IMR-90 (cell line): Measurements from ENCODE around the gene ACSL1. TPM values are rescaled to one million over a fixed set of nuclear protein-coding genes. Genes with fewer than 3 reads are reported as not detected.

ENCODE experiments used
- ATAC-seq: fragments of 200-7000 bp; cut with Tn5 transposase; 2 replicates; pipeline ENCODE4 v1.9.1; 2020; ENCODE audit warnings: low read depth, mild to moderate bottlenecking, moderate library complexity
- BruUV-seq: library from RNA; stranded (reverse); fragments of 400-500 nt; replicated peaks from 2 replicates; lab custom pipeline; 2021; lab: Mats Ljungman, UMichigan
- CTCF ChIA-PET: fragments of 300-600 bp; formaldehyde crosslinking; extraction: SDS; loops from one replicate; lab custom pipeline; 2021; ENCODE audit warnings: antibody characterized with exemption; lab: Yijun Ruan, JAX
- POLR2A ChIA-PET: fragments of 300-600 bp; sonication (Branson Sonifier 250); formaldehyde crosslinking; loops from one replicate; lab custom pipeline; 2022; ENCODE audit warnings: antibody characterized with exemption; ENCODE audit not compliant: unreplicated experiment; lab: Charles Lee
- DNase-seq: peaks from one replicate; pipeline ENCODE4 v3.0.0; 2013
- H2AFZ ChIP-seq: replicated peaks from 2 replicates; pipeline ENCODE3; 2013; ENCODE audit warnings: low read length, mild to moderate bottlenecking; ENCODE audit not compliant: poor library complexity
- H2AK5ac ChIP-seq: 2 replicates; pipeline ENCODE4 v1.6.1; 2013; ENCODE audit warnings: low read depth, low read length, inconsistent platforms
- H2AK9ac ChIP-seq: replicated peaks from 2 replicates; pipeline ENCODE3; 2013; ENCODE audit warnings: mild to moderate bottlenecking, low read depth, low read length, moderate library complexity; ENCODE audit not compliant: poor library complexity
- H2BK120ac ChIP-seq: 2 replicates; pipeline ENCODE4 v1.6.1; 2013; ENCODE audit warnings: low read depth, low read length, inconsistent platforms
- H2BK15ac ChIP-seq: 3 replicates; pipeline ENCODE4 v1.6.1; 2013; ENCODE audit warnings: low read depth, low read length, inconsistent platforms
- H2BK20ac ChIP-seq: 2 replicates; pipeline ENCODE4 v1.6.1; 2013; ENCODE audit warnings: low read depth, mild to moderate bottlenecking, inconsistent platforms, low read length, moderate library complexity
- H2BK5ac ChIP-seq: 2 replicates; pipeline ENCODE4 v1.6.1; 2013; ENCODE audit warnings: mild to moderate bottlenecking, low read depth, low read length, inconsistent platforms; ENCODE audit not compliant: poor library complexity, severe bottlenecking
- H3K14ac ChIP-seq: replicated peaks from 2 replicates; pipeline ENCODE4 v1.6.1; 2013; ENCODE audit warnings: low read depth, low read length, inconsistent platforms
- H3K18ac ChIP-seq: 2 replicates; pipeline ENCODE4 v1.6.1; 2013; ENCODE audit warnings: low read depth, low read length, control low read depth
- H3K23ac ChIP-seq: 2 replicates; pipeline ENCODE4 v1.6.1; 2013; ENCODE audit warnings: low read depth, low read length, inconsistent platforms
- H3K27ac ChIP-seq: 2 replicates; pipeline ENCODE4 v1.5.1; 2013; ENCODE audit warnings: mild to moderate bottlenecking, control low read depth, low read length; ENCODE audit not compliant: insufficient read depth
- H3K27me3 ChIP-seq: 2 replicates; pipeline ENCODE4 v1.6.1; 2013; ENCODE audit warnings: low read length; ENCODE audit not compliant: control insufficient read depth, insufficient read depth
- H3K36me3 ChIP-seq: 2 replicates; pipeline ENCODE4 v1.6.1; 2013; ENCODE audit warnings: low read length, mixed read lengths; ENCODE audit not compliant: control insufficient read depth, insufficient read depth
- H3K4ac ChIP-seq: 2 replicates; pipeline ENCODE4 v1.6.1; 2013; ENCODE audit warnings: low read depth, low read length, inconsistent platforms
- H3K4me1 ChIP-seq: 2 replicates; pipeline ENCODE4 v1.6.1; 2013; ENCODE audit warnings: low read length, mixed read lengths; ENCODE audit not compliant: control insufficient read depth, insufficient read depth
- H3K4me2 ChIP-seq: 2 replicates; pipeline ENCODE4 v1.6.1; 2013; ENCODE audit warnings: low read depth, mild to moderate bottlenecking, control low read depth, low read length, moderate library complexity
- H3K4me3 ChIP-seq: 2 replicates; pipeline ENCODE4 v1.5.1; 2013; ENCODE audit warnings: low read depth, mild to moderate bottlenecking, control low read depth, low read length, moderate library complexity; ENCODE audit not compliant: insufficient read depth
- H3K56ac ChIP-seq: 2 replicates; pipeline ENCODE4 v1.6.1; 2013; ENCODE audit warnings: low read length, inconsistent platforms; ENCODE audit not compliant: insufficient read depth; ENCODE audit errors: extremely low read depth
- H3K79me1 ChIP-seq, 2 experiments: 2 replicates each; pipeline ENCODE4 v1.6.1; 2013; ENCODE audit warnings: low read length in 2 of 2, inconsistent platforms in 1 of 2, low read depth in 1 of 2
- H3K9ac ChIP-seq: 2 replicates; pipeline ENCODE4 v1.6.1; 2013; ENCODE audit warnings: low read depth, low read length, control low read depth
- H3K9me1 ChIP-seq: 2 replicates; pipeline ENCODE4 v1.6.1; 2013; ENCODE audit warnings: low read length, inconsistent platforms; ENCODE audit not compliant: insufficient read depth
- H3K9me3 ChIP-seq: 2 replicates; pipeline ENCODE4 v1.6.1; 2013; ENCODE audit warnings: low read length; ENCODE audit not compliant: control insufficient read depth, insufficient read depth
- H4K20me1 ChIP-seq: 2 replicates; pipeline ENCODE4 v1.6.1; 2013; ENCODE audit warnings: low read length, inconsistent platforms; ENCODE audit not compliant: insufficient read depth
- H4K5ac ChIP-seq: 2 replicates; pipeline ENCODE4 v1.6.1; 2013; ENCODE audit warnings: mild to moderate bottlenecking, low read depth, low read length, control low read depth
- H4K8ac ChIP-seq, 2 experiments: 2 replicates each; pipeline ENCODE4 v1.6.1; 2013; ENCODE audit warnings: low read depth in 2 of 2, low read length in 2 of 2, control low read depth in 1 of 2, inconsistent platforms in 1 of 2
- H4K91ac ChIP-seq: 2 replicates; pipeline ENCODE4 v1.6.1; 2013; ENCODE audit warnings: low read depth, low read length, inconsistent platforms; ENCODE audit not compliant: insufficient read depth
- BHLHE40 ChIP-seq: fragments of 150-350 bp; IDR thresholded peaks from 2 replicates; pipeline ENCODE4 v1.6.1; 2016; ENCODE audit warnings: mild to moderate bottlenecking, low read depth, low read length
- CEBPB ChIP-seq: IDR thresholded peaks from 2 replicates; pipeline ENCODE4 v1.6.1; 2012; ENCODE audit warnings: low read depth, low read length, improper control_type of control experiment
- CTCF ChIP-seq: conservative IDR thresholded peaks from 2 replicates; pipeline ENCODE4 v1.5.1; 2012; ENCODE audit warnings: mild to moderate bottlenecking, low read depth, low read length, improper control_type of control experiment
- ELK1 ChIP-seq: fragments of 150-350 bp; IDR thresholded peaks from 2 replicates; pipeline ENCODE4 v1.6.1; 2016; ENCODE audit warnings: low read depth, mild to moderate bottlenecking, low read length, moderate library complexity, borderline replicate concordance
- FOS ChIP-seq: fragments of 150-350 bp; IDR thresholded peaks from 2 replicates; pipeline ENCODE4 v1.6.1; 2016; ENCODE audit warnings: low read depth, low read length
- MAFK ChIP-seq: IDR thresholded peaks from 2 replicates; pipeline ENCODE4 v1.6.1; 2012; ENCODE audit warnings: low read depth, low read length, improper control_type of control experiment
- MXI1 ChIP-seq: IDR thresholded peaks from 2 replicates; pipeline ENCODE4 v1.6.1; 2012; ENCODE audit warnings: low read depth, mild to moderate bottlenecking, low read length, moderate library complexity, borderline replicate concordance
- POLR2A ChIP-seq: IDR thresholded peaks from 2 replicates; pipeline ENCODE4 v1.6.1; 2012; ENCODE audit warnings: mild to moderate bottlenecking, low read depth, low read length
- RAD21 ChIP-seq: IDR thresholded peaks from 2 replicates; pipeline ENCODE4 v1.6.1; 2012; ENCODE audit warnings: low read length, improper control_type of control experiment
- RFX5 ChIP-seq: IDR thresholded peaks from 2 replicates; pipeline ENCODE4 v1.8.0; 2012; ENCODE audit warnings: low read depth, mild to moderate bottlenecking, low read length, moderate library complexity
- SMC3 ChIP-seq: fragments of 150-350 bp; IDR thresholded peaks from 2 replicates; pipeline ENCODE4 v1.6.1; 2016; ENCODE audit warnings: low read depth, mild to moderate bottlenecking, antibody characterized with exemption, low read length, moderate library complexity
- USF2 ChIP-seq: fragments of 150-350 bp; IDR thresholded peaks from 2 replicates; pipeline ENCODE4 v1.6.1; 2017; ENCODE audit warnings: mild to moderate bottlenecking, antibody characterized with exemption, low read length, low read depth
- WGBS, 2 experiments: methylation state at CpG; one replicate each; pipeline versions ENCODE4 v1.1.5 to v1.1.7; 2013; ENCODE audit warnings: missing lambda C conversion rate in 2 of 2; ENCODE audit not compliant: insufficient read length in 1 of 2; ENCODE audit errors: extremely low coverage in 2 of 2; 5-methylcytosine and 5-hydroxymethylcytosine counted together
- dilution Hi-C: fragments of 300-500 bp; cut with HindIII; formaldehyde crosslinking; loops from one replicate; pipeline ENCODE4 v1.14.3; 2018; ENCODE audit warnings: low sequenced_read_pairs; ENCODE audit not compliant: unreplicated experiment
- in situ Hi-C: fragments of 300-500 bp; cut with MboI; formaldehyde crosslinking; loops from 3 replicates; pipeline ENCODE4 v1.14.3; 2019; ENCODE audit warnings: low sequenced_read_pairs, inconsistent platforms, mixed read lengths
- intact Hi-C: fragments of 100-400 bp; cut with micrococcal nuclease; formaldehyde crosslinking; loops from 2 replicates; pipeline ENCODE4 v1.10.0; 2022
- polyA plus RNA-seq, 3 experiments: library from polyadenylated mRNA; depleted of rRNA; stranded (reverse); fragments of >200 nt; gene quantifications; 2 replicates each; pipeline ENCODE4 v1.2.3, GENCODE V29; 2012; ENCODE audit warnings: low replicate concordance in 1 of 3
- total RNA-seq: library from RNA; depleted of rRNA; stranded (reverse); fragments of >200 nt; gene quantifications from 2 replicates; pipeline ENCODE4 v1.2.3, GENCODE V29; 2012

Gene ACSL1
- total and polyA plus RNA-seq, 2 of the 4 experiments (the other 2 are of a cell fraction) = 14.4 to 26.0 TPM

- no peak overlapping the region for H3K27ac ChIP-seq
- H3K23ac ChIP-seq = no peak overlapping the region
- no peak overlapping the region for H2BK20ac ChIP-seq
- H3K36me3 ChIP-seq = no peaks in the 10 kb centered on the region
- H3K9me1 ChIP-seq = no peaks in the 10 kb centered on the region
- no peak overlapping the region for H3K14ac ChIP-seq
- no peak overlapping the region for H3K4me3 ChIP-seq
- no peak overlapping the region for H3K4ac ChIP-seq
- H2AK5ac ChIP-seq = no peak overlapping the region
- POLR2A ChIA-PET = no interaction called here
- H2BK120ac ChIP-seq = no peak overlapping the region
- H3K4me2 ChIP-seq = no peak overlapping the region
- no peaks in the 10 kb centered on the region for H3K4me1 ChIP-seq
- no peak overlapping the region for H3K9ac ChIP-seq
- no peak overlapping the region for H3K18ac ChIP-seq
- H4K20me1 ChIP-seq = no peaks in the 10 kb centered on the region
- in situ Hi-C loops = no loop called here
- no peak overlapping the region for H4K5ac ChIP-seq
- H3K27me3 ChIP-seq = peaks cover 19% of the 10 kb centered on the region; the same call in 1 of the 2 replicates
- intact Hi-C loops = no loop called here
- dilution Hi-C loops = no loop called here
- no peak for DNase-seq
- no peak overlapping the region for H3K56ac ChIP-seq
- H4K91ac ChIP-seq = no peak overlapping the region
- no peak overlapping the region for H2BK15ac ChIP-seq
- no peak for TF ChIP-seq MAFK
- TF ChIP-seq SMC3 = no peak
- no peak for TF ChIP-seq POLR2A
- TF ChIP-seq USF2 = no peak
- no peak for TF ChIP-seq RAD21
- TF ChIP-seq ELK1 = no peak
- no peak for TF ChIP-seq MXI1
- TF ChIP-seq BHLHE40 = no peak
- no peak for TF ChIP-seq CEBPB
- TF ChIP-seq RFX5 = no peak
- TF ChIP-seq CTCF = no peak
- no peak for TF ChIP-seq FOS
- CTCF ChIA-PET = no interaction called here
- H4K8ac ChIP-seq = no peak overlapping the region
- BruUV-seq = no TSS peak
- no peak overlapping the region for H2AFZ ChIP-seq
- H2AK9ac ChIP-seq = no peak overlapping the region
- ATAC-seq = no peak
- no peaks in the 10 kb centered on the region for H3K9me3 ChIP-seq
- H2BK5ac ChIP-seq = no peak overlapping the region
- 93% methylated on average over 3 of the region's 5 CpGs; no CpG with 5 or more reads in 1 of the 2 experiments for WGBS, 2 experiments
- no peaks in the 10 kb centered on the region for H3K79me1 ChIP-seq
These were observed 5.4 kb upstream of the ACSL1 start for GRCh38 chr4:184831153-184831552.
